ENCODE results near the gene KIF3B.
"Not testable (repeated sequence)": the region's sequence is repeated elsewhere in the genome, so short reads cannot be mapped to it uniquely, and the experiment has no call there.

The KIF3B gene

GRCh38 chr20:32285621-32286371, 8.3 kb downstream of the KIF3B start:
- no peak for DNase-seq (ENCODE audit: insufficient read length, low spot score)
- TF ChIP-seq, protein P1, sequence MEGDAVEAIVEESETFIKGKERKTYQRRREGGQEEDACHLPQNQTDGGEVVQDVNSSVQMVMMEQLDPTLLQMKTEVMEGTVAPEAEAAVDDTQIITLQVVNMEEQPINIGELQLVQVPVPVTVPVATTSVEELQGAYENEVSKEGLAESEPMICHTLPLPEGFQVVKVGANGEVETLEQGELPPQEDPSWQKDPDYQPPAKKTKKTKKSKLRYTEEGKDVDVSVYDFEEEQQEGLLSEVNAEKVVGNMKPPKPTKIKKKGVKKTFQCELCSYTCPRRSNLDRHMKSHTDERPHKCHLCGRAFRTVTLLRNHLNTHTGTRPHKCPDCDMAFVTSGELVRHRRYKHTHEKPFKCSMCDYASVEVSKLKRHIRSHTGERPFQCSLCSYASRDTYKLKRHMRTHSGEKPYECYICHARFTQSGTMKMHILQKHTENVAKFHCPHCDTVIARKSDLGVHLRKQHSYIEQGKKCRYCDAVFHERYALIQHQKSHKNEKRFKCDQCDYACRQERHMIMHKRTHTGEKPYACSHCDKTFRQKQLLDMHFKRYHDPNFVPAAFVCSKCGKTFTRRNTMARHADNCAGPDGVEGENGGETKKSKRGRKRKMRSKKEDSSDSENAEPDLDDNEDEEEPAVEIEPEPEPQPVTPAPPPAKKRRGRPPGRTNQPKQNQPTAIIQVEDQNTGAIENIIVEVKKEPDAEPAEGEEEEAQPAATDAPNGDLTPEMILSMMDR (IDR thresholded peaks at IDR 0.05; ENCODE audit: insufficient read depth, missing control alignments), result no peak
- no peak for FAIRE-seq

DNA sequence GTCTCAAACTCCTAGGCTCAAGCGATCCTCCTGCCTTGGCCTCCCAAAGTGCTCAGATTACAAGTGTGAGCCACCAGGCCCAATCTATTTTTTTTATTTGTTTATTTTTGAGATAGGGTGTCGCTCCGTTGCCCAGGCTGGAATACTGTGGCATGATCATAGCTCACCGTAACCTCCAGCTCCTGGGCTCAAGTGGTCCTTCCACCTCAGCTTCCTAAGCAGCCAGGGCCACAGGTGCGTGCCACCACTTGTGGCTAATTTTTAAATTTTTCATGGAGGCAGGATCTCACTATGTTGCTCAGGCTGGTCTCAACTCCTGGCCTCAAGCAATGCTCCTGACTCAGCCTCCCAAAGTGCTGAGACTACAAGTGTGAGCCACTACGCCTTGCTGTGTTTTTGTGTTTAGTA, 9.8 kb downstream of the KIF3B start:
- DNase-seq (ENCODE audit: insufficient read length, low spot score) (no peak), FAIRE-seq (no peak)
- TF ChIP-seq, protein P1 (IDR thresholded peaks at IDR 0.05; ENCODE audit: insufficient read depth, missing control alignments), result no peak

- no peak for FAIRE-seq
- DNase-seq (ENCODE audit: insufficient read length, low spot score), result no peak
- TF ChIP-seq, protein P1 (IDR thresholded peaks at IDR 0.05; ENCODE audit: insufficient read depth, missing control alignments), result no peak
These were observed 10.9 kb downstream of the KIF3B start for GRCh38 chr20:32288225-32288849.

DNA sequence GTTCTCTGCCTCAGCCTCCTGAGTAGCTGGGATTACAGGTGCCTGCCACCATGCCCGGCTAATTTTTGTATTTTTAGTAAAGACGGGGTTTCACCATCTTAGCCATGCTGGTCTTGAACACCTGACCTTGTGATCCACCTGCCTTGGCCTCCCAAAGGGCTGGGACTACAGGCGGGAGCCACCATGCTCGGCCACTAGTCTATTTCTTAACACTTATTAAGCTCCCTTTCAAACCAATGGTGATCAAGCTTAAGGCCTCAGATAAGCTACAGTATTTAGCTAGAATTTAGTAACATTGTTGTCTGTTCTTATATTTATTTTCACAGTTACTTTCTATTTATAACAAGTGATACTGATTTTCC, 11.8 kb downstream of the KIF3B start:
- not testable (repeated sequence) for DNase-seq (ENCODE audit: insufficient read length, low spot score); FAIRE-seq

- no peak for FAIRE-seq
- TF ChIP-seq, protein P1 (IDR thresholded peaks at IDR 0.05; ENCODE audit: insufficient read depth, missing control alignments), result no peak
- no peak for DNase-seq (ENCODE audit: insufficient read length, low spot score)
These were observed 12.4 kb downstream of the KIF3B start for GRCh38 chr20:32289661-32290431.

DNA sequence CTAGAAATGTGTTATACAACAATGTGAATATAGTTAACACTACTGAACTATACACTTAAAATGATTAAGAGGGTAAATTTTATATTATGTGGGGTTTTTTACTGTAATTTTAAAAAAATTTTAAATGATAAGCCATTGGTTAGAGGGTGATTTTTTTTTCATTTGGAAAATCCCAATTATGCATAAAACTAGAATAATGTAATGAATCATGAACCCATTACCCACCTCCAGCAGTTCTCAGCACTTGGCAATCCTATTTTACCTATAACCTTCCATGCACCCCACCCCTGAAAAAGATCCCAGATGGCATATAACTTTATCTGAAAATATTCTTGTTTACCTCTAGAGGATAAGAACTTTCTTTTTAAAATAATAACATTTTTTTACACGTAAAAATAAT, 13.7 kb downstream of the KIF3B start:
- FAIRE-seq (no peak), DNase-seq (ENCODE audit: insufficient read length, low spot score) (no peak)
- TF ChIP-seq, protein P1 (IDR thresholded peaks at IDR 0.05; ENCODE audit: insufficient read depth, missing control alignments), result no peak

DNA sequence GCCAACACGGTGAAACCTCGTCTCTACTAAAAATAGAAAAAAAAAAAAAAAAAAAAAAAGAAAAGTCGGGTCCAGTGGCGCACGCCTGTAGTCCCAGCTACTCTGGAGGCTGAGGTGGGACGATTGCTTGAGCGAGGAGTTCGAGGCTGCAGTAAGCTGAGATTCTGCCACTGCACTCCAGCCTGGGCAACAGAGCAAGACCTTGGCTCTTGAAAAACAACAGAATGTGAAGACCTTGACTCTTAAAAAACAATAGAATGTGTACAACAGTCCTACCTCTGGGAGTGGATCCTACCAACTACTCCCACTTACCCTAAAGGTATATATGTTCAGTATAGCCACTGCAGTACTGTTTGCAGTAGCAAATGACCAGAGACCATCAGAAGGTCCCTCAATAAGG, 15.1 kb downstream of the KIF3B start:
- no peak for FAIRE-seq
- TF ChIP-seq, protein P1 (IDR thresholded peaks at IDR 0.05; ENCODE audit: insufficient read depth, missing control alignments), result no peak
- DNase-seq (ENCODE audit: insufficient read length, low spot score), result no peak
